NCI-H345 treated with DMSO at 0.1 percent for 48 hours (cell line): ENCODE measurements around the gene UBAP2L.
"Not testable (repeated sequence)": the region's sequence is repeated elsewhere in the genome, so short reads cannot be mapped to it uniquely, and the experiment has no call there.

Experiments used
- DNase-seq: peaks from one replicate; lab custom pipeline; 2025; ENCODE audit not compliant: unreplicated experiment; lab: John Stamatoyannopoulos, UW

UBAP2L gene

DNA sequence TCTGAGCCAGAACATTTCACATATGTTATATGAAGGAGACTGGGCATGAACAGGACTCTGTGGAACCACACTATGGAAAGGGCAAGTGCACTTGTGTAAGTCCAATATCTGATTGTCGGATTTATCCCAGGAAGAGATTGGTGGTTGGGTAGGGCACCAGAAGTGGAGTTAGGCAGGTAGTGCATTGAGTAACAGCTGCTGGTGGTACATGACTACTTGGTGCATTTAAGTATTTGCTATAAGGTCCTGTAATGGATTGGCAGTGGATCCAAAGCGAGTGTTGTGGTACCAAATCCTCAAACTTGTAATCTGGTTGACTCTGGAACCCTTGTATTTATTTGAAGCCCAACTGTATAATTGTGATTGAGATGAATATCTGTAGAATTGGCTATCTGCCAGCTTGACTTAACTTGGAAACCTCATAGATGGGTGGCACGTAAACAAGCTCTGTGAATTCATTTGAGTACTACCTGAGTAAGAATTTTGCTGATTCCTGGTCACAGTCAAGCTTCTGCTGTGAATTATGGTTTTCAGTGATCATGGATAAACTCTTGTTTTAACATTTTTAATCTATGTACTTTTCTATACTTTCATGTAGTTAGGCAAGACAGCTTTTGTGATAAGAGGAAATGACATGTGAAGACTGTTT, 21.1 kb downstream of the UBAP2L start:
- DNase-seq = no peak

GRCh38 chr1:154253671-154254070, 32.9 kb downstream of the UBAP2L start:
- DNase-seq = no peak

- no peak for DNase-seq
These were observed 35.9 kb downstream of the UBAP2L start for GRCh38 chr1:154256686-154257085.

- DNase-seq = no peak
These were observed 38.0 kb downstream of the UBAP2L start for GRCh38 chr1:154258784-154259183.

DNA sequence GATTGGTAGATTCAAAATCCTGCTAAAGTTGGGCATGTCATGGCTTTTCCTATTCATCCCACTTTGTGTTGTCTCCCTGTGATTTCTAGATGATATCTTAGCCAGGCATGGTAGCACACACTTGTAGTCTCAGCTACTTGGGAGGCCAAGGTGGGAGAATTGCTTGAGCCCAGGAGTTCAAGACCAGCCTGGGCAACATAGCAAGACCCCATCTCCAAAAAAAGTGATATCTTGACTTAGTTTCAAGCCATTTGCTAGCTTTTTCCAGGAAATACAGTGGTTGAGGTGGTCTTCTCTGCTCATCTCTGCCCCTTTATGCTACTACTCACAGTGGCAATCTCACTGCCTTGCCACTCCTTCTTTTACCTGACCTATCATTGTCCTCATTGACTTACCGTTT, 39.4 kb downstream of the UBAP2L start:
- no peak for DNase-seq

- no peak for DNase-seq
These were observed 42.9 kb downstream of the UBAP2L start for GRCh38 chr1:154263465-154264332.

- no peak for DNase-seq
These were observed 43.7 kb downstream of the UBAP2L start for GRCh38 chr1:154264454-154264853.

GRCh38 chr1:154265586-154265985, 44.8 kb downstream of the UBAP2L start:
- no peak for DNase-seq

- no peak for DNase-seq
These were observed 50.1 kb downstream of the UBAP2L start for GRCh38 chr1:154270833-154271232.

- DNase-seq = peak; percentile 99
These were observed 51.7 kb downstream of the UBAP2L start, which contains the start of gene HAX1 for GRCh38 chr1:154272217-154272998. HAX1 (plus strand) TSS chr1:154272629; CDS start chr1:154272724, 95 bp downstream.

- no peak for DNase-seq
These were observed 52.3 kb downstream of the UBAP2L start for GRCh38 chr1:154272999-154273563.

DNA sequence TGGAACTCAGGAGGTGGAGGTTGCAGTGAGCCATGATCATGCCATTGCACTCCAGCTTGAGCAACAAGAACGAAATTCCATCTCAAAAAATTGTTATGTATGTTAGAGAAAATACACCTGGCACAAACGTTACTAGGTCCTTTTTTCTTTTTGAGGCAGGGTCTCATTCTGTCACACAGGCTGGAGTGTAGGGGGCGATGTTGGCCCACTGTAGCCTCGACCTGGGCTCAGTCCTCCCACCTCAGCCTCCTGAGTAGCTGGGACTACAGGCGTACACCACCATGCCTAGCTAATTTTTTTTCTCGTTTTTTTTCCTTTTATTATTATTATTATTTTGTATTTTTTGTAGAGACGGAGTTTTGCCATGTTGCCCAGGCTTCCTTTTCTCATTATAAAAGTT, 56.0 kb downstream of the UBAP2L start:
- no peak for DNase-seq

DNA sequence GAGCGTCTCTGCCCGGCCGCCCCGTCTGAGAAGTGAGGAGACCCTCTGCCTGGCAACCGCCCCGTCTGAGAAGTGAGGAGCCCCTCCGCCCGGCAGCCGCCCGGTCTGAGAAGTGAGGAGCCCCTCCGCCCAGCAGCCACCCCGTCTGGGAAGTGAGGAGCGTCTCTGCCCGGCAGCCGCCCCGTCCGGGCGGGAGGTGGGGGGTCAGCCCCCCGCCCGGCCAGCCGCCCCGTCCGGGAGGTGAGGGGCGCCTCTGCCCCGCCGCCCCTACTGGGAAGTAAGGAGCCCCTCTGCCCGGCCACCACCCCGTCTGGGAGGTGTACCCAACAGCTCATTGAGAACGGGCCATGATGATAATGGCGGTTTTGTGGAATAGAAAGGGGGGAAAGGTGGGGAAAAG, 66.8 kb downstream of the UBAP2L start:
- DNase-seq = not testable (repeated sequence)

DNA sequence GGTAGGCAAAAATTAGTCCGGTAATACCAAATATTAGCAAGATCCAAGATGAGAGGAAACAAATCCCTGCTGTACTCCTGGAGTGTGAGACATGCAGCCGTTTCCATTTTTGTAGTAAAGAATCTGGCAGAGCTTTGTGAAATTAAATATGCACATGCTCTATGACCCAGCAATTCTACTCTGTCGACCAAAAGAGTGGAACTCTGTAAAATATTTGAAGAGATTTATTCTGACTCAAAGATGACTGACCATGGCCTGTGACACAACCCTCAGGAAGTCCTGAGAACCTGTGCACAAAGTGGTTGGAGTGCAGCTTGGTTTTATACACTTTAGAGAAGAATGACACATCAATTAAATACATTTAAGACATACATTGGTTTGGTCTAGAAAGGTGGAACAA, 67.9 kb downstream of the UBAP2L start:
- no peak for DNase-seq

GRCh38 chr1:154290921-154291320, 70.2 kb downstream of the UBAP2L start:
- no peak for DNase-seq

DNA sequence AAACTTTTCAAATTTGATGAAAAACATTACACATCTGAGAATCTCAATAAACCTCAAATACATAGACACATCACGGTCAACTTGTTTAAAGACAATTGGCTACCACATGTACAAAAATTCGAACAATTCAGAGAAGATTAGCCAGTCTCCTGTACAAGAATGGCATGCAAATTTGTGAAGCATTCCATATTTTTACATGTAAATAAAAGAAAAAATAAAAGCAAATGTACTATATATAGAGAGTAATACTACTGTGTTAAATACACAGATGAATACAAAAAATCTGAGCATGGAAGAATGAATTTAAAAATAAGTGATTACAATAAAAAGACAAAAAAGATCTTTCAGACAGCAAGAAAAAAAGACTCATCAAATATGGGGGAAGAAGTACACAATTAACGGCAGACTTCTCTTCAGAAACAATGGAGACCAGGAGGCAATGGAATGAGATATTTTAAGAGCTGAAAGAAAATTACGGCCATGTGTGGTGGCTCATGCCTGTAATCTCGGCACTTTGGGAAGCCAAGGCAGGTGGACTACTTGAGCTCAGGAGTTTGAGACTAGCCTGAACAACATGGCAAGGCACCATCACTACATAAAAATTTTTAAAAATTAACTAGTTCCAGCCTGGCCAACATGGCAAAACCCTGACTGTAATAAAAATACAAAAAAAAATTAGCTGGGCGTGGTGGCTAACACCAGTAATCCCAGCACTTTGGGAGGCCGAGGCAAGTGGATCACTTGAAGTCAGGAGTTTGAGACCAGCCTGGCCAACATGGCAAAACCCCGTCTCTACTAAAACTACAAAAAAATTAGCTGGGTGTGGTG, 74.9 kb downstream of the UBAP2L start:
- peak; percentile 39 for DNase-seq

DNA sequence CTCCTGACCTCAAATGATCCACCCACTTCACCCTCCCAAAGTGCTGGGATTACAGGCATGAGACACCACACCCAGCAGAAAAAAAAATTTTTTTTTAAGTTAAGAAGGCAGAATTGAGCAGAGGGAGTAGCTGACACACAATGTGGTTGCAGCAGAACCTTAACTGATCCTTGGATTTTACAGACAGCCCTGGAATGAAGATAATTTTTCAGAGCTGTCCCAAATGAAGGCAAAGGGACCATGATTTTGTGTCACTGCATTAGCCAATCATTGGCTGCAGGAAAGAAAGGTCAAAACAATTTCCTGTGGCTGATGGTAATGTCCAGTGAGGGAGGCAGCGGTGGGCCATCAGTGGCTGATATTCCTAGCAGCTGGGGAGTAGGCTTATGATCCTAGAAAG, 80.8 kb downstream of the UBAP2L start:
- DNase-seq = no peak

DNA sequence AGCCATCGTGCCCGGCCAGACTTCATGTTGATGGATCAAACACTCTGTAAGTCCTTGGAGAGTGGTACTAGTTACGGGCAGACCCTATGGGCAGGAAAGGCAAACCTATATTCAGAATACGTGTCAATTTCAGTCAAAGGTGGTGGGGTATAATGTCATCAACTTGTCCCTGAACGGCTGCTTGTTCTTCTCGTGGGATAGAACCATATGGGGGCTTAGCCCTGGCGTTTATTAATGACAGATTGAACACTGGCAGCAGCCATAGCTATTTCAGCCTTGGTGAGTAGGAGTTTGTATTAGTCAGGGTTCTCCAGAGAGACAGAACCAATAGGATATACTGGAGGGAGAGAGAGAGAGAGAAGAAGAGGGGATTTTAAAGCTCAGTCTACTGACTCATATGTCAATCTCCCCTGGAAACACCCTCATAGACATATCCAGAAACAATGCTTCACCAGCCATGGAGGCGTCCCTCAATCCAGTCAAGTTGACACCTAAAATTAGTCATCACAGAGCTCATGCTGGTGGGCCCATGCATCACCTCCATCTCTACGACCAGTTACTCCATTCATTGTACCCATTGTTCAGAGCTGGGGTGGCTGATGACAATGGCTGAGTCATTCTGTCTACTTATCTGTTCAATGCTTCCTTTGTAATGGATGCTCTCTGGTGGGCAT, 84.0 kb downstream of the UBAP2L start:
- no peak for DNase-seq

DNA sequence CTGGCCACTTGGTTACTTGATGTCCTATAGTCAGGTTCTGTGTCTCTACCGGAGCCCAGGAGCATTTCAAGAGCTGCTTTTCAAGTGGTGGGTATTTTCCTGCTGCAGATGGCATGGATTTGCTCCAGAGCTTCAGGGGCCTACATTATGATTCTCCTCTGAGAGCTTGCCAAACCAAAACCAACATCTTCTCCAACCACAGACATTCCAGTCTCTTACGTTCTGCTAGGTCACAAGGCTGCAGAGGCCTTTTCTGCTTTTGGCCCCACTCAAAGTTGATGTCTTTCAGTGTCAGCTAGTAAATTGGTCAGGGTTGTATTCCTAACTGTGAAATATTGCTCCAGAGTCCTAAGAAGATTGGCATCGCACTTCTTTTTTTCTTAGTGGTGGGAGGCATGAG, 85.4 kb downstream of the UBAP2L start:
- DNase-seq = no peak
